Left renal cortex interstitium (tissue), 4 donors: ENCODE data around the gene SAMD8. TPM values are rescaled to one million over a fixed set of nuclear protein-coding genes. Genes with fewer than 3 reads are reported as not detected.
A peak's percentile ranks its signal among the peaks of the same experiment; 100 is the strongest.

ENCODE experiments used
- DNase-seq, 4 donors: peaks; one replicate each; pipeline ENCODE4 v3.0.0-alpha.2; 2013; ENCODE audit warnings: low read depth in 4 of 4, low spot score in 2 of 4, missing footprints in 1 of 4
- polyA plus RNA-seq, 4 donors: library from polyadenylated mRNA; unstranded; fragments of 120-200 nt; gene quantifications; one replicate each; pipeline ENCODE4 v1.2.1, GENCODE V29; 2013; ENCODE audit not compliant: insufficient read length in 4 of 4

SAMD8 gene
- 10 to 100 TPM; 13.0 to 16.0 (median 13.6) TPM for polyA plus RNA-seq

- peak; percentile 55 to 88 (median 84) for DNase-seq
These were observed at the start of gene SAMD8 for GRCh38 chr10:75111365-75111906. Gene SAMD8, plus strand, starts transcription at chr10:75111656. Its CDS starts 38,873 bp downstream, at chr10:75150529.

GRCh38 chr10:75061709-75062505 lies 49.5 kb upstream of the SAMD8 start:
- no peak for DNase-seq

GRCh38 chr10:75062506-75063299 lies 48.8 kb upstream of the SAMD8 start:
- no peak for DNase-seq

GRCh38 chr10:75063461-75064230 lies 47.8 kb upstream of the SAMD8 start:
- DNase-seq: no peak

- DNase-seq: no peak
These were observed 46.4 kb upstream of the SAMD8 start for GRCh38 chr10:75065076-75065475.

GRCh38 chr10:75066271-75066670 lies 45.2 kb upstream of the SAMD8 start:
- no peak for DNase-seq

- DNase-seq: no peak
These were observed 44.2 kb upstream of the SAMD8 start for GRCh38 chr10:75067272-75067671.

GRCh38 chr10:75068523-75068922 lies 42.9 kb upstream of the SAMD8 start:
- DNase-seq: no peak

GRCh38 chr10:75070476-75070875 lies 41.0 kb upstream of the SAMD8 start:
- no peak for DNase-seq

- DNase-seq: peak; percentile 31 to 53 (median 35)
These were observed 40.5 kb upstream of the SAMD8 start for GRCh38 chr10:75070961-75071428.

- no peak for DNase-seq
These were observed 39.7 kb upstream of the SAMD8 start for GRCh38 chr10:75071756-75072155.

GRCh38 chr10:75072727-75073126 lies 38.7 kb upstream of the SAMD8 start:
- no peak for DNase-seq

- DNase-seq: no peak
These were observed 38.0 kb upstream of the SAMD8 start for GRCh38 chr10:75073442-75073841.

- no peak for DNase-seq
These were observed 36.6 kb upstream of the SAMD8 start for GRCh38 chr10:75074711-75075445.

- DNase-seq: no peak
These were observed 35.1 kb upstream of the SAMD8 start for GRCh38 chr10:75076348-75076747.

GRCh38 chr10:75079436-75080083 lies 31.9 kb upstream of the SAMD8 start:
- no peak for DNase-seq

- DNase-seq: no peak
These were observed 30.9 kb upstream of the SAMD8 start for GRCh38 chr10:75080554-75080953.

GRCh38 chr10:75081379-75081778 lies 30.1 kb upstream of the SAMD8 start:
- no peak for DNase-seq
